ENCODE results near the gene FBRS. TPM values are rescaled to one million over a fixed set of nuclear protein-coding genes. Genes with fewer than 3 reads are reported as not detected.
A peak's percentile ranks its signal among the peaks of the same experiment; 100 is the strongest.
"Not testable (repeated sequence)": the region's sequence is repeated elsewhere in the genome, so short reads cannot be mapped to it uniquely, and the experiment has no call there.

Gene FBRS
- total RNA-seq, 1 donor: 65.2 TPM

GRCh38 chr16:30697264-30698138 is 39.3 kb downstream of the FBRS start:
- DNase-seq (ENCODE audit: low read depth in 2 of 3, low spot score in 2 of 3): no peak

- peak; percentile 97 to 98 (median 98) for DNase-seq (ENCODE audit: low read depth in 2 of 3, low spot score in 2 of 3)
Observed at GRCh38 chr16:30698139-30698815, 40.0 kb downstream of the FBRS start.

- peak; percentile 40 to 58 (median 53) for DNase-seq (ENCODE audit: low read depth in 2 of 3, low spot score in 2 of 3)
Observed at GRCh38 chr16:30698816-30699614, 40.8 kb downstream of the FBRS start, which contains the start of gene SRCAP. Gene SRCAP (plus strand): TSS chr16:30699171. CDS start chr16:30700825, 1,654 bp downstream.

- DNase-seq (ENCODE audit: low read depth in 2 of 3, low spot score in 2 of 3): no peak
Observed at GRCh38 chr16:30699615-30700099, 41.4 kb downstream of the FBRS start.

GRCh38 chr16:30700491-30700890 is 42.3 kb downstream of the FBRS start:
- no peak for DNase-seq (ENCODE audit: low read depth in 2 of 3, low spot score in 2 of 3)

GRCh38 chr16:30700971-30701370 is 42.7 kb downstream of the FBRS start:
- no peak for DNase-seq (ENCODE audit: low read depth in 2 of 3, low spot score in 2 of 3)

- DNase-seq (ENCODE audit: low read depth in 2 of 3, low spot score in 2 of 3): not testable (repeated sequence)
Observed at GRCh38 chr16:30703071-30703470, 44.8 kb downstream of the FBRS start.

- DNase-seq (ENCODE audit: low read depth in 2 of 3, low spot score in 2 of 3): no peak
Observed at GRCh38 chr16:30703971-30704370, 45.7 kb downstream of the FBRS start.

GRCh38 chr16:30706046-30706445 is 47.8 kb downstream of the FBRS start:
- no peak for DNase-seq (ENCODE audit: low read depth in 2 of 3, low spot score in 2 of 3)

GRCh38 chr16:30710971-30711370 is 52.7 kb downstream of the FBRS start:
- DNase-seq (ENCODE audit: low read depth in 2 of 3, low spot score in 2 of 3): no peak

GRCh38 chr16:30711712-30712111 is 53.5 kb downstream of the FBRS start:
- DNase-seq (ENCODE audit: low read depth in 2 of 3, low spot score in 2 of 3): no peak

GRCh38 chr16:30715750-30716445 is 57.7 kb downstream of the FBRS start:
- DNase-seq (ENCODE audit: low read depth in 2 of 3, low spot score in 2 of 3): peak in 1 of 3 donors; percentile 9

- DNase-seq (ENCODE audit: low read depth in 2 of 3, low spot score in 2 of 3): no peak
Observed at GRCh38 chr16:30720086-30720485, 61.9 kb downstream of the FBRS start.

Small RNA genes within 50 kb of the gene (small RNA-seq; reads per million reads assigned to genes)
- gene AC093249.1 (not detected), gene RNU6-1043P (not detected), gene RNU6-416P (not detected), gene SNORA30 (341 reads per million, percentile 98 among the genes with 10 or more reads in this experiment)

Other genes starting within 250 kb of the FBRS start
- gene DCTPP1, start 228.4 kb upstream of the FBRS start, total RNA-seq: 40.4 TPM
- 18.9 TPM for gene SEPHS2, start 212.6 kb upstream of the FBRS start, total RNA-seq
- 29.4 TPM for gene ITGAL, start 185.7 kb upstream of the FBRS start, total RNA-seq
- 49.3 TPM for gene ZNF768, start 131.9 kb upstream of the FBRS start, total RNA-seq
- 20.7 TPM for gene ZNF747, start 123.6 kb upstream of the FBRS start, total RNA-seq
- gene ZNF764, start 100.1 kb upstream of the FBRS start, total RNA-seq: 16.7 TPM
- 12.1 TPM for gene ZNF688, start 86.7 kb upstream of the FBRS start, total RNA-seq
- gene ZNF785, start 72.7 kb upstream of the FBRS start, total RNA-seq: 15.3 TPM
- 16.4 TPM for gene ZNF689, start 48.0 kb upstream of the FBRS start, total RNA-seq
- gene PRR14, start 7.5 kb upstream of the FBRS start, total RNA-seq: 42.3 TPM
- 30.4 TPM for gene SRCAP, start 40.7 kb downstream of the FBRS start, total RNA-seq
- 40.9 TPM for gene PHKG2, start 90.0 kb downstream of the FBRS start, total RNA-seq
- gene CFAP119, start 103.6 kb downstream of the FBRS start, total RNA-seq: 9.2 TPM
- 98.0 TPM for gene RNF40, start 103.9 kb downstream of the FBRS start, total RNA-seq
- 18.0 TPM for gene ZNF629, start 128.8 kb downstream of the FBRS start, total RNA-seq
- gene BCL7C, start 235.6 kb downstream of the FBRS start, total RNA-seq: 15.1 TPM
- gene CTF1, start 238.2 kb downstream of the FBRS start, total RNA-seq: 1.6 TPM

Measured in hematopoietic multipotent progenitor cell (in vitro differentiated cells).